Measurements from ENCODE around the gene CAMTA1. TPM values are rescaled to one million over a fixed set of nuclear protein-coding genes. Genes with fewer than 3 reads are reported as not detected.

The CAMTA1 gene
- total RNA-seq, 1 donor from 2014 or later = 62.9 TPM

DNA sequence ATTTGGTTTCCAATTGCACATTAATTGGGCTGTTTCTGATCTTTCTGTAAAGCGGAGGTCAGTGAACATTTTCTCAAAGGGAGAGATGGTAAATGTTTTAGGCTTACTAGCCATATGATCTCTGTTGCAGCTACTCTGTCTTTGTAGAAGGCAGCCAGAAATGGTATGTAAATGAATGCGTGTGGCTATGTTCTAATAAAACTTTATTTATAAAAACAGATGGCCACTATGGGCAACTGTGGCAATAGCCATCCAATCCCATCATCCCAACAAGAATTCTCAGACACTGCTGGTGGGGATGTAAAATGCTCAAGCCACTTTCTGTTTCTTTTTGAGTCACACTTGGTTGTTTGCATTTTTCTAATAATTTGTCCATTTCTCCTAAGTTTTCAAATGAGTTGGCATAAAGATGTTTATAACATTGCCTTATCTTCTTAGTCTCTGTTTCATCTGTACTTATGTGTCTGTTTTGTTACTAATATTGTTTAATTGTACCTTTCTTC, 537.1 kb downstream of the CAMTA1 start:
- intact Hi-C loops (cut with DNase I) = no loop called here
- no peaks in the 10 kb centered on the region for H3K27me3 ChIP-seq
- no peaks in the 10 kb centered on the region for H3K9me3 ChIP-seq
- H3K4me3 ChIP-seq = no peak overlapping the region
- no peak for TF ChIP-seq POLR2AphosphoS5 (IDR thresholded peaks at IDR 0.05; ENCODE audit: insufficient read depth in 1 of 2, low read depth in 1 of 2)
- no peak for TF ChIP-seq POLR2A (IDR thresholded peaks at IDR 0.05)
- TF ChIP-seq, protein P1, sequence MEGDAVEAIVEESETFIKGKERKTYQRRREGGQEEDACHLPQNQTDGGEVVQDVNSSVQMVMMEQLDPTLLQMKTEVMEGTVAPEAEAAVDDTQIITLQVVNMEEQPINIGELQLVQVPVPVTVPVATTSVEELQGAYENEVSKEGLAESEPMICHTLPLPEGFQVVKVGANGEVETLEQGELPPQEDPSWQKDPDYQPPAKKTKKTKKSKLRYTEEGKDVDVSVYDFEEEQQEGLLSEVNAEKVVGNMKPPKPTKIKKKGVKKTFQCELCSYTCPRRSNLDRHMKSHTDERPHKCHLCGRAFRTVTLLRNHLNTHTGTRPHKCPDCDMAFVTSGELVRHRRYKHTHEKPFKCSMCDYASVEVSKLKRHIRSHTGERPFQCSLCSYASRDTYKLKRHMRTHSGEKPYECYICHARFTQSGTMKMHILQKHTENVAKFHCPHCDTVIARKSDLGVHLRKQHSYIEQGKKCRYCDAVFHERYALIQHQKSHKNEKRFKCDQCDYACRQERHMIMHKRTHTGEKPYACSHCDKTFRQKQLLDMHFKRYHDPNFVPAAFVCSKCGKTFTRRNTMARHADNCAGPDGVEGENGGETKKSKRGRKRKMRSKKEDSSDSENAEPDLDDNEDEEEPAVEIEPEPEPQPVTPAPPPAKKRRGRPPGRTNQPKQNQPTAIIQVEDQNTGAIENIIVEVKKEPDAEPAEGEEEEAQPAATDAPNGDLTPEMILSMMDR (IDR thresholded peaks at IDR 0.05) = no peak
- no peaks in the 10 kb centered on the region for H3K36me3 ChIP-seq
- no peaks in the 10 kb centered on the region for H3K4me1 ChIP-seq
- no peak overlapping the region for H3K27ac ChIP-seq
- DNase-seq (ENCODE audit: extremely low spot score in 2 of 2) = no peak

DNA sequence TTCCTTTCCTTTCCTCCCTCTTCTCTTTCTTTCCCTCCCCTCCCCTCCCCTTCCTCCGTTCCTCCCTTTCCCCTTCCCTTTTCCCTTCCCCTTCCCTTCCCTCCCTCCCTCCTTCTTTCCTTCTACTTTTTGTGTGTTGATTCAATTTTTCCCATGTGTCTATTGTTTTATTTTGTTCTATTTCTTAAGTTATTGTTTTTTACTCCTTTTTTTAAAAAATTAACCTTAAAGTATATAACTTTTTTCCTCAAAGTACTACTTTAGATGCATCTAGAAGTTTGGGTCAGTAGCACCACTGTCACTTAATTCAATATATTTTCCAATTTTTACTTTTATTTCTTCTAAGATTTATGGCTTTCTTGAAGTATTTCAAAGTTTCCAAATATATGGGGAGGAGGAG, 537.7 kb downstream of the CAMTA1 start:
- intact Hi-C loops (cut with DNase I) = no loop called here
- H3K27ac ChIP-seq = no peak overlapping the region

DNA sequence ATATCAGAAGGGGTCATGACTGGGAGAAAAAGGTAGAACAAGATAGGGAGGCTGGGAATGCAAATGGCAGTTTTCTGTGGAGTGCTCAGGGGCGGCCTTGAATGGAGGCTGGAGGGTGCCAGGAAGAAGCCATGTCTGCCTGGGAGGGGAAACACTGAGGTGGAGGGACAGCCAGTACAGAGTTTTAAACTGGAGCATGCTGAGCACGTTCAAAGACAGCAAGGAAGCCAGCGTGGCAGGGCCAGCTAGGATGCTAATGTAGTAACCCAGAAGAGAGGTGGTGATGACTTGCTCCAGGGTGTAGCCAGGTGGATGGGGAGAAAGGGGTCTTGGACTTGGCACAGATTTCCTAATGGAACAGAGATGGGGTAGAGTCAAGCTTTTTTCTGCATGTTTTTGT, 540.0 kb downstream of the CAMTA1 start:
- no peak overlapping the region for H3K27ac ChIP-seq
- H3K4me1 ChIP-seq = no peaks in the 10 kb centered on the region
- intact Hi-C loops (cut with DNase I) = no loop called here
- DNase-seq (ENCODE audit: extremely low spot score in 2 of 2) = no peak
- H3K9me3 ChIP-seq = no peaks in the 10 kb centered on the region
- H3K4me3 ChIP-seq = no peak overlapping the region
- H3K27me3 ChIP-seq = no peaks in the 10 kb centered on the region
- TF ChIP-seq, protein P1 (IDR thresholded peaks at IDR 0.05) = no peak
- TF ChIP-seq POLR2A (IDR thresholded peaks at IDR 0.05) = no peak
- no peak for TF ChIP-seq POLR2AphosphoS5 (IDR thresholded peaks at IDR 0.05; ENCODE audit: insufficient read depth in 1 of 2, low read depth in 1 of 2)
- H3K36me3 ChIP-seq = no peaks in the 10 kb centered on the region

More for the DNA sequence above, 537.7 kb downstream of the CAMTA1 start:
- H3K36me3 ChIP-seq = no peaks in the 10 kb centered on the region
- H3K27me3 ChIP-seq = no peaks in the 10 kb centered on the region
- no peaks in the 10 kb centered on the region for H3K4me1 ChIP-seq
- no peak for DNase-seq (ENCODE audit: extremely low spot score in 2 of 2)
- no peak overlapping the region for H3K4me3 ChIP-seq
- no peaks in the 10 kb centered on the region for H3K9me3 ChIP-seq
- TF ChIP-seq, protein P1 (IDR thresholded peaks at IDR 0.05) = no peak
- no peak for TF ChIP-seq POLR2A (IDR thresholded peaks at IDR 0.05)

DNA sequence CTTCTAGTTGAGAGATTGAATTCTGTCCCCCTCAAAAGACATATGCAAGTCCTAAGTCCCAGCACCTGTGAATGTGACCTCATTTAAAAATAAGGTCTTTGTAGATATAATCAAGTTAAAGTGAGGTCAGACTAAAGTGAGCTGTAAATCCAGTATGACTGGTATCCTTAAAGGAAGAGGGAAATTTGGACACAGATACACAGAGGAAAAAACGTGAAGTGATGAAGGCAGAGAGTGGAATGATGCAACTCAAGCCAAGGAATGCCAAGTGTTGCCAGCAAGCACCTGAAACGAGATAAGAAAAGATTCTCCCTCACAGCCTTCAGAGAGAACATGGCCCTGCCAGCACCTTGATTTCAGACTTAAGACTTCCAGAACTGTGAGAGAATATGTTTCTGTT, 541.1 kb downstream of the CAMTA1 start:
- Histone ChIP-seq H3K27ac (no peak overlapping the region), H3K4me3 (no peak overlapping the region), H3K27me3 (no peaks in the 10 kb centered on the region), H3K9me3 (no peaks in the 10 kb centered on the region), H3K4me1 (no peaks in the 10 kb centered on the region), H3K36me3 (no peaks in the 10 kb centered on the region)
- DNase-seq (ENCODE audit: extremely low spot score in 2 of 2) = no peak
- TF ChIP-seq POLR2AphosphoS5 (IDR thresholded peaks at IDR 0.05; ENCODE audit: insufficient read depth in 1 of 2, low read depth in 1 of 2) = no peak
- TF ChIP-seq, protein P1 (IDR thresholded peaks at IDR 0.05) = no peak
- no peak for TF ChIP-seq POLR2A (IDR thresholded peaks at IDR 0.05)
- intact Hi-C loops (cut with DNase I) = no loop called here

DNA sequence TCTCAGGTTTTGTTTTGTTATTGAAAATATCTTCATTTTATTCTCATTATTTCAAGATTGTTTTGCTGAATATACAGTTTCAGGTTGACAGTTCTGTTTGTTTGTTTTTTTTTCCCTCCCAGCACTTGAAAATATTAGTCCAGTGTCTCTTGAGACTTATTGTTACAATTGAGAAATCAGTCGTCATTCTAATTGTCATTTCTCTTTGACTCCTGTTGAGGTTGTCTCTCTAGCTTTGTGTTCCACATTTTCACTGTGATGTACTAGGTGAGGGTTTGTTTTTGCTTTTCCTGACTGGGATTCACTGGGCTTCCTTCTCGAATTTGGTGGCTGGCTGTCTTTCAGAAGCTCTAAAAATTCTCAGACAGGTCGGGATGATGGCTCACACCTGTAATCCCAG, 542.6 kb downstream of the CAMTA1 start:
- no peak for TF ChIP-seq POLR2A (IDR thresholded peaks at IDR 0.05)
- intact Hi-C loops (cut with DNase I) = no loop called here
- no peaks in the 10 kb centered on the region for H3K9me3 ChIP-seq
- H3K27ac ChIP-seq = no peak overlapping the region
- no peaks in the 10 kb centered on the region for H3K27me3 ChIP-seq
- no peaks in the 10 kb centered on the region for H3K36me3 ChIP-seq
- H3K4me3 ChIP-seq = no peak overlapping the region
- H3K4me1 ChIP-seq = no peaks in the 10 kb centered on the region
- DNase-seq (ENCODE audit: extremely low spot score in 2 of 2) = no peak
